Neural crest cell (in vitro differentiated cells): ENCODE data around the gene CPEB2. TPM values are rescaled to one million over a fixed set of nuclear protein-coding genes. Genes with fewer than 3 reads are reported as not detected.
A peak's percentile ranks its signal among the peaks of the same experiment; 100 is the strongest.

ENCODE experiments used
- DNase-seq: peaks from one replicate; pipeline ENCODE4 v3.0.0; 2021; ENCODE audit warnings: low read depth, mixed read lengths, low spot score
- H3K27ac Mint-ChIP-seq: one replicate; pipeline ENCODE4 v1.8.0; 2021; ENCODE audit warnings: mild to moderate bottlenecking, mixed read lengths; ENCODE audit not compliant: unreplicated experiment
- H3K27me3 Mint-ChIP-seq: 2 replicates; pipeline ENCODE4 v1.8.0; 2021; ENCODE audit warnings: low read depth, mild to moderate bottlenecking, mixed read lengths
- H3K36me3 Mint-ChIP-seq: 2 replicates; pipeline ENCODE4 v1.8.0; 2021; ENCODE audit warnings: low read depth, mild to moderate bottlenecking, mixed read lengths
- H3K4me1 Mint-ChIP-seq: 2 replicates; pipeline ENCODE4 v1.8.0; 2021; ENCODE audit warnings: mixed read lengths
- H3K4me3 Mint-ChIP-seq: one replicate; pipeline ENCODE4 v1.8.0; 2021; ENCODE audit warnings: mild to moderate bottlenecking, mixed read lengths
- H3K9me3 Mint-ChIP-seq: 2 replicates; pipeline ENCODE4 v1.8.0; 2021; ENCODE audit warnings: mixed read lengths
- CTCF ChIP-seq: fragments of 200-600 bp; sonication (generic); conservative IDR thresholded peaks from 2 replicates; pipeline ENCODE4 v1.5.0; 2021; ENCODE audit warnings: antibody characterized with exemption, mild to moderate bottlenecking
- total RNA-seq: library from RNA; stranded (reverse); gene quantifications from 2 replicates; pipeline ENCODE4 v1.2.1, GENCODE V29; 2021

The CPEB2 gene
- total RNA-seq, 1 donor from 2014 or later = 5.1 TPM

DNA sequence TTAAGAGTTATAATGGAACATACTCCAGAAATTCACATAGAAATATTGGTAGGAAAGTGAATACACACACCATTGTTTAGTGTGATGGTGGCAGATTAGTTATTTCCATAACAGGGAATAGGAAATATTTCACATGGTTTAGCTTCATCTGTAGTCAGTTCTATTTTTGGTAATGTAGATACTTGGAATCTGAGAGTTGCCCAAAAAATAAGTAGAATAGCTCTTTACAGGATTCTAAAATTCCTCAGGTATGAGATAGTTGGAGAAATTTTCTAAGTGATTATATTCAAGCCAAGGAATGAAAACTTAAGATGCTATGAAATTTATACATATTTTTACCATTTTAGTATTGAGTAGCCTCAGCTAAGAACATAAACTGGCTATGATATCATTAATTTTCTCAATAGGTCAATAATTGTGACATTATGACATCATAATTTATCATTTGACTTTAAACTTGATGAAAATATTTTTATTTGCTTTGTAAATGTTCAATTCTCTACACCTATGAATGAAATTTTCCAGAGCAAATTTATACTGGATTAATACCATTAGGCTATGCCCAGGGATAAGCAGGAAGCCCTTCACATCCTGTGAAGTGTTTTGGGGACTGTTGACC lies 35.8 kb downstream of the CPEB2 start:
- Mint-ChIP-seq H3K9me3 (peaks cover 3% of the 10 kb centered on the region), H3K27ac (no peak overlapping the region), H3K4me1 (peaks cover 8% of the 10 kb centered on the region), H3K27me3 (no peaks in the 10 kb centered on the region), H3K4me3 (no peak overlapping the region), H3K36me3 (peaks cover 16% of the 10 kb centered on the region)
- no peak for TF ChIP-seq CTCF
- DNase-seq = no peak

DNA sequence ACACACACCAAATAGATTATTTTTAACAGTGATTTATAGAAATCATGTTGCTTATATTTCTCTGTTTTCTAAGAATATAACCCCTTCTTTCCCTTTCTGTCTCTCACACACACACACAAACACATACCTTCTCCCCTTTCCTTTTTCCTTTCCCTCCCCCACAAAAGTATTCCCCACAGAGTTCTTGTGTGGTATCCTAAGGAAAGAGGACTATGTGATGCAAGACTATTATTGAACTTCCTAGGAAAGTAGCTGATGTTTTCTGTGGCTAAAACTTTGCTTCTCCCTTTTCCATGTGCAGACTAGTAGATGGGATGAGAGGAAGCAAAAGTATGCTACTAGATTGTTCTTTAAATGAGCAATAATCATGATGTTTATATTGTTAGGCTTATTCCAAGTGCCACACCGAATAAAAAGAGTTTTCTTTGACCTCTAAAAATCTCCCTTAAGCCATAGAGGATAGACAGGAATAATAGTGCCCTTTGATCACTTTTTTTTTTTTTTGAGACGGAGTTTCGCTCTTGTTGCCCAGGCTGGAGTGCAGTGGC lies 38.7 kb downstream of the CPEB2 start:
- no peak overlapping the region for H3K4me3 Mint-ChIP-seq
- H3K4me1 Mint-ChIP-seq = peaks cover 8% of the 10 kb centered on the region
- H3K27ac Mint-ChIP-seq = peak overlapping the region; percentile 93
- H3K36me3 Mint-ChIP-seq = peaks cover 3% of the 10 kb centered on the region
- DNase-seq = no peak
- TF ChIP-seq CTCF = no peak
- no peaks in the 10 kb centered on the region for H3K9me3 Mint-ChIP-seq
- no peaks in the 10 kb centered on the region for H3K27me3 Mint-ChIP-seq

GRCh38 chr4:15042529-15043167 lies 40.4 kb downstream of the CPEB2 start:
- Mint-ChIP-seq H3K4me1 (peaks cover 8% of the 10 kb centered on the region), H3K9me3 (no peaks in the 10 kb centered on the region), H3K27me3 (no peaks in the 10 kb centered on the region), H3K36me3 (peaks cover 3% of the 10 kb centered on the region), H3K27ac (no peak overlapping the region), H3K4me3 (no peak overlapping the region)
- no peak for DNase-seq
- TF ChIP-seq CTCF = no peak

DNA sequence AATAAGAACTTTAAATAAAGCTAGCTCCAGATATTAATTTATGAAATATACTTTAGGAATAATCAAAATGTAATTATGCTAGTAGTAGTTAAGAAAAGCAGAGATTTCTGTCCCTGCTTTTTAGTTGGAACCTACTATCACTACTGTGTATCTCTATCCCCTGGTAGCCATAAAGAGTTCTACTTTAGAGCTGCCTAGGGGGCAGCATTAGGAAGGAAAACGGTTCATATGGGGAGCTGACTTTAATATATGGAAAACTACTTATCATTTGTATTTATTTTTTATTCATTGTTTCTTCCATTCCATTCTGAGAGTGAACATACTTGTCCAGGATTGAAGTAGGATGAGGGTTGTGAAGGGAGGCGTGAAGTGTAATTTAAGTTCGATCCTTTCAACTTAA lies 40.9 kb downstream of the CPEB2 start:
- Mint-ChIP-seq H3K4me1 (peaks cover 8% of the 10 kb centered on the region), H3K27ac (no peak overlapping the region), H3K27me3 (no peaks in the 10 kb centered on the region), H3K36me3 (peaks cover 3% of the 10 kb centered on the region), H3K9me3 (no peaks in the 10 kb centered on the region), H3K4me3 (no peak overlapping the region)
- DNase-seq = no peak
- TF ChIP-seq CTCF = peak; percentile 28

DNA sequence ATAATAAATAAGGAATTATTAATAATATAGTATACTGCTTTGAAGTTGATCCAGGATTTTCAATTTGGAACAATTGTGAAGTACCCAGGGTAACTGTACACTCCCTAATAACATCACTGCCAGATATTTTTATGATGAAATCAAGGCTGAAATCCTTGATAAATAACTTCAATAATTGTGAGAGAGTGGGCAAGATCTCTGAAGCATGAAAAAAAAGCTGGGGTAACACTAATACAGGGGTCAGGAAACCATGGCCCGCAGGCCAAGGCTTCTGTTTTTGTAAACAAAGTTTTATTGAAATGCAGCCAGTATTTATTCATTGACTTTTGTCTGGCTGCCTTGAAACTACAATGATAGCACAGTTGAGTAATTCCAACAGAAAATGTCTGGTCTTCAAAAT lies 41.6 kb downstream of the CPEB2 start:
- no peaks in the 10 kb centered on the region for H3K27me3 Mint-ChIP-seq
- no peak overlapping the region for H3K27ac Mint-ChIP-seq
- peaks cover 8% of the 10 kb centered on the region for H3K4me1 Mint-ChIP-seq
- H3K36me3 Mint-ChIP-seq = peaks cover 6% of the 10 kb centered on the region
- TF ChIP-seq CTCF = no peak
- DNase-seq = no peak
- no peaks in the 10 kb centered on the region for H3K9me3 Mint-ChIP-seq
- no peak overlapping the region for H3K4me3 Mint-ChIP-seq
